WTC11 (cell line): ENCODE measurements around the gene ZNF414.

Source experiments
- CTCF ChIP-seq: fragments of 200-600 bp; IDR thresholded peaks from 2 replicates; pipeline ENCODE4 v1.8.0; 2022; ENCODE audit warnings: antibody characterized with exemption
- E2F4 ChIP-seq: sonication (generic); formaldehyde crosslinking; IDR thresholded peaks from 2 replicates; pipeline ENCODE4 v1.8.1; 2022; ENCODE audit warnings: low read depth, mild to moderate bottlenecking, moderate library complexity, missing genetic modification reagents, borderline replicate concordance
- HMGA2 ChIP-seq: fragments of 250-450 bp; sonication (Bioruptor Pico); IDR thresholded peaks from 2 replicates; pipeline ENCODE4 v1.4.0; 2021; ENCODE audit warnings: mild to moderate bottlenecking, moderate library complexity
- MYBL2 ChIP-seq: sonication (generic); formaldehyde crosslinking; IDR thresholded peaks from 2 replicates; pipeline ENCODE4 v1.8.1; 2023; ENCODE audit warnings: mild to moderate bottlenecking, moderate library complexity, missing genetic modification reagents
- NFYB ChIP-seq: sonication (generic); formaldehyde crosslinking; conservative IDR thresholded peaks from 2 replicates; pipeline ENCODE4 v1.8.0; 2022; ENCODE audit warnings: low read depth, missing genetic modification reagents
- ZNF232 ChIP-seq: sonication (generic); formaldehyde crosslinking; IDR thresholded peaks from 2 replicates; pipeline ENCODE4 v1.8.0; 2022; ENCODE audit warnings: mild to moderate bottlenecking, missing genetic modification reagents
- ZNF317 ChIP-seq: sonication (generic); formaldehyde crosslinking; IDR thresholded peaks from 2 replicates; pipeline ENCODE4 v1.8.1; 2023; ENCODE audit warnings: low read depth, mild to moderate bottlenecking, moderate library complexity, missing genetic modification reagents, borderline replicate concordance

GRCh38 chr19:8491574-8491973 is 22.4 kb downstream of the ZNF414 start:
- TF ChIP-seq MYBL2 (CRISPR knock-in tag), result no peak
- no peak for TF ChIP-seq CTCF
- no peak for TF ChIP-seq NFYB (CRISPR knock-in tag)
- TF ChIP-seq HMGA2 (CRISPR knock-in tag), result no peak
- TF ChIP-seq ZNF317 (CRISPR knock-in tag), result no peak
- TF ChIP-seq E2F4, result no peak
- no peak for TF ChIP-seq ZNF232
